ENCODE results near the gene LITAF.

LITAF gene

DNA sequence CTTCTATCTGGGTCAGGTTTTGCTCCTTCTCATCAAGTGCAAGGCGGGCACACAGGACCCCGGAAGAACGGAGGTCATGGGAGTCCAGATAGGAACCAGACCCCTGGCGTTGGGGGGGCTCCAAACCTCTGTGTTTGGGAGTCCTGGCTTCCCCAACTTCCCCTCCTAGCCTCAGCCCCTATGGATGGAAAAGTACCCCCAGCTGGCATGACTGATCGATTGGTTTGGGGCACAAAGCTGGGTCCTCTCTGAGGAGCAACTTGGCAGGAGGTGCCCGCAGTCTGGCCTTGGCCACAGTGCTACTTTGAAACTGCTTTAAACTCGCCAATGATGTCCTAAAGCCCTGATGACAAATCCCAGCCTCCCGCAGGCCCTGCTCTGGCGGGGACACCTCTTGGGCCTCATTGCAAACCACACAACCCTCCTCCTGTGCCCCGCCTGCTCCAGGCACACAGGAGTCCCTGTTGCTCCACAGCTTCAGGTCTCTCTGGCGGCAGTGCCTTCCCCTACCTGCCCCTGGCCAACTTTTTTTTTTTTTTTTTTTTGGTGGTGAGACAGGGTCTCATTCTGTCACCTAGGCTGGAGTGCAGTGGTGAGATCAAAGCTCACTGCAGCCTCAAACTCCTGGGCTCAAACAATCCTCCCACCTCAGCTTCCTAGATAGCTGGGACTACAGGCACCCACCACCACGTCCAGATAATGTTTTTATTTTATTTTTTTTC is 43.5 kb upstream of the LITAF start:
- Histone ChIP-seq H3K9me2 (replicated peaks; ENCODE audit: low read depth, low read length) (no peaks in the 10 kb centered on the region), H3K4me2 (ENCODE audit: low read depth, low read length, poor library complexity, severe bottlenecking) (no peak overlapping the region), H3K4me3 (ENCODE audit: low read length, poor library complexity, severe bottlenecking) (no peak overlapping the region), H3K9ac (ENCODE audit: low read depth, low read length, poor library complexity, severe bottlenecking) (no peak overlapping the region), H3K27me3 (ENCODE audit: insufficient read depth, low read length, poor library complexity, severe bottlenecking) (no peaks in the 10 kb centered on the region), H4K20me1 (ENCODE audit: insufficient read depth, low read length, poor library complexity, severe bottlenecking) (no peaks in the 10 kb centered on the region), H3K9me3 (ENCODE audit: insufficient read depth, low read depth, low read length) (no peaks in the 10 kb centered on the region), H3K4me1 (ENCODE audit: insufficient read depth, low read length, poor library complexity, severe bottlenecking) (no peaks in the 10 kb centered on the region), H3F3A (ENCODE audit: low read depth) (no peaks in the 10 kb centered on the region), H3K79me2 (ENCODE audit: insufficient read depth, low read length) (no peaks in the 10 kb centered on the region), H2AFZ (ENCODE audit: low read length) (no peak overlapping the region), H3K36me3 (ENCODE audit: insufficient read depth, low read length) (no peaks in the 10 kb centered on the region)
- TF ChIP-seq, protein P1, sequence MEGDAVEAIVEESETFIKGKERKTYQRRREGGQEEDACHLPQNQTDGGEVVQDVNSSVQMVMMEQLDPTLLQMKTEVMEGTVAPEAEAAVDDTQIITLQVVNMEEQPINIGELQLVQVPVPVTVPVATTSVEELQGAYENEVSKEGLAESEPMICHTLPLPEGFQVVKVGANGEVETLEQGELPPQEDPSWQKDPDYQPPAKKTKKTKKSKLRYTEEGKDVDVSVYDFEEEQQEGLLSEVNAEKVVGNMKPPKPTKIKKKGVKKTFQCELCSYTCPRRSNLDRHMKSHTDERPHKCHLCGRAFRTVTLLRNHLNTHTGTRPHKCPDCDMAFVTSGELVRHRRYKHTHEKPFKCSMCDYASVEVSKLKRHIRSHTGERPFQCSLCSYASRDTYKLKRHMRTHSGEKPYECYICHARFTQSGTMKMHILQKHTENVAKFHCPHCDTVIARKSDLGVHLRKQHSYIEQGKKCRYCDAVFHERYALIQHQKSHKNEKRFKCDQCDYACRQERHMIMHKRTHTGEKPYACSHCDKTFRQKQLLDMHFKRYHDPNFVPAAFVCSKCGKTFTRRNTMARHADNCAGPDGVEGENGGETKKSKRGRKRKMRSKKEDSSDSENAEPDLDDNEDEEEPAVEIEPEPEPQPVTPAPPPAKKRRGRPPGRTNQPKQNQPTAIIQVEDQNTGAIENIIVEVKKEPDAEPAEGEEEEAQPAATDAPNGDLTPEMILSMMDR (conservative IDR thresholded peaks at IDR 0.05; ENCODE audit: low read length) = no peak
- no peak for TF ChIP-seq EZH2phosphoT487 (IDR thresholded peaks at IDR 0.05; ENCODE audit: borderline replicate concordance)

DNA sequence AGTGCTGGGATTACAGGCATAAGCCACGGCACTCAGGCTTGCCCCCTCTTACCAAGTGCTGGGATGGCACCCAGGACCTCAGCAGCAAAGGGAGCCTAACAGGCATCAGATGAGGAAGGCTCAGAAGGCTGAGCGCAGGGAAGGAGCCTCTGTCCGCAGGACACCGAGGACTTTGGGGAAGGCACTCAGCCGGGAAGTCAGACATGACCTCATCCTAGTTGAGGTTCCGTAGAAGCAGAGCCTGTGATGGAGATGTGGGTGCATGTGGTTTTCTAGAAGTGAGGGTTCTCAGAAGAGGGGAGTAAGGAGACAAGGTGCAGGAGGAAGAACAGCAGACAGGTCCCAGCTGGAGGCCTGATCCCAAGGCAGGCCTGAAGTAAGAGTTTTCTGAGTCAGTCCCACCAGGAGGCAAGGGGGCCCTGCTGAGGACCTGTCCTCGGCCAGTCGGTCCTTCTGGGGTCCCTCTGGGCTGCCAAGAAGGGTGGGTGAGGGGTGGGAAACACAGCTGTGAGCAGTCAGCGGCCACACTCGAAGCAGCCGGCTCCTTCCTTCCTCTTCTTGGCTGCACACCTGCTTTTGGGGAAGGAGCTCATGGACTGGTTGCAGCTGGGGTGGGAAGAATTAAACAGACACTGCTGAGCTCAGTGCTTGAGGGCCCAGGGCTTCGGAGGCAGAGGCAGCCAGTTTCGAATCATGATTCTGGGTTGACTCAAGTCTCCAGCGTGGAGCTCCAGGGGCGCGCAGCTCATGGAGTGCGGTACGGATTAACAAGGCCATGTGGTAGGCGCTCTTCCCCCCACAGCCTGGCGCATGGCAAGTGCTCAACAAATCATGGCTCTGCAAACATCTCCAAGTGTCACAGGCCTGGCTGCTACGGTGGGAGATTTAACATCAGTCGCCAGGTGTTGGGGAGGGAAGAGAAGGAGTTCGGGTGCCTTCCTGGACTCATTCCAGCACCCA is 42.6 kb upstream of the LITAF start:
- no peaks in the 10 kb centered on the region for H3K4me1 ChIP-seq (ENCODE audit: insufficient read depth, low read length, poor library complexity, severe bottlenecking)
- no peaks in the 10 kb centered on the region for H3K9me2 ChIP-seq (replicated peaks; ENCODE audit: low read depth, low read length)
- H3F3A ChIP-seq (ENCODE audit: low read depth) = no peaks in the 10 kb centered on the region
- H3K4me2 ChIP-seq (ENCODE audit: low read depth, low read length, poor library complexity, severe bottlenecking) = no peak overlapping the region
- no peak overlapping the region for H3K9ac ChIP-seq (ENCODE audit: low read depth, low read length, poor library complexity, severe bottlenecking)
- no peaks in the 10 kb centered on the region for H3K9me3 ChIP-seq (ENCODE audit: insufficient read depth, low read depth, low read length)
- no peak overlapping the region for H3K4me3 ChIP-seq (ENCODE audit: low read length, poor library complexity, severe bottlenecking)
- TF ChIP-seq, protein P1 (conservative IDR thresholded peaks at IDR 0.05; ENCODE audit: low read length) = no peak
- TF ChIP-seq EZH2phosphoT487 (IDR thresholded peaks at IDR 0.05; ENCODE audit: borderline replicate concordance) = no peak
- no peaks in the 10 kb centered on the region for H3K36me3 ChIP-seq (ENCODE audit: insufficient read depth, low read length)
- no peak overlapping the region for H2AFZ ChIP-seq (ENCODE audit: low read length)
- H3K79me2 ChIP-seq (ENCODE audit: insufficient read depth, low read length) = no peaks in the 10 kb centered on the region
- no peaks in the 10 kb centered on the region for H3K27me3 ChIP-seq (ENCODE audit: insufficient read depth, low read length, poor library complexity, severe bottlenecking)
- H4K20me1 ChIP-seq (ENCODE audit: insufficient read depth, low read length, poor library complexity, severe bottlenecking) = no peaks in the 10 kb centered on the region

DNA sequence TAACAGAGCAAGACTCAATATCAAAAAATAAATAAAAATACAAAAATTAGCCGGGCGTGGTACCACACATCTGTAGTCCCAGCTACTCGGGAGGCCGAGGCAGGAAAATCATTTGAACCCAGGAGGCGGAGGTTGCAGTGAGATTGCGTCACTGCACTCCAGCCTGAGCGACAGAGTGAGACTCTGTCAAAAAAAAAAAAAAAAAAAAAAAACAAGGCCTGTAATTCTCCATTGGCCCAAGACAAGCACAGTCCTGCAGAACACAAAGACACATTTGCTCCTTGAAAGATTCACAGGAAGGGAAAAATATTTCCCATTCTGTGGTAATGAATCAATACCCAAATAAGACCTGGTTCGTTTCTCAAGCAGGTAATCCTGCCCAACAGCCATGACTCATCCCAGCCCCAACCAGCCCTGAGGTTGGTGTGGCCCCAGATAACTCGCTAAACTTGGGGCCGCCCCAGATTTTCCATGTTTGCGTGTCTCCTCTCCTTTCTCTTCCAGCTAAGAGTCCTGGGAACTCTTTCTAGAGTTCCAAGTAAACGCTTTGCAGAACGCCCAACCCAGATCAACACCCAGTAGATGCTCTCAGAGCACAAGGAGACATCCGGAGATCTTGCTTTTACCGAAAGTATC is 41.2 kb upstream of the LITAF start:
- Histone ChIP-seq H2AFZ (ENCODE audit: low read length) (no peak overlapping the region), H3K79me2 (ENCODE audit: insufficient read depth, low read length) (no peaks in the 10 kb centered on the region), H3K9me2 (replicated peaks; ENCODE audit: low read depth, low read length) (no peaks in the 10 kb centered on the region), H3K9ac (ENCODE audit: low read depth, low read length, poor library complexity, severe bottlenecking) (no peak overlapping the region), H3K36me3 (ENCODE audit: insufficient read depth, low read length) (no peaks in the 10 kb centered on the region), H3K4me1 (ENCODE audit: insufficient read depth, low read length, poor library complexity, severe bottlenecking) (no peaks in the 10 kb centered on the region), H3K9me3 (ENCODE audit: insufficient read depth, low read depth, low read length) (no peaks in the 10 kb centered on the region), H3K27me3 (ENCODE audit: insufficient read depth, low read length, poor library complexity, severe bottlenecking) (no peaks in the 10 kb centered on the region), H3K4me3 (ENCODE audit: low read length, poor library complexity, severe bottlenecking) (no peak overlapping the region), H3F3A (ENCODE audit: low read depth) (no peaks in the 10 kb centered on the region), H4K20me1 (ENCODE audit: insufficient read depth, low read length, poor library complexity, severe bottlenecking) (no peaks in the 10 kb centered on the region), H3K4me2 (ENCODE audit: low read depth, low read length, poor library complexity, severe bottlenecking) (no peak overlapping the region)
- TF ChIP-seq EZH2phosphoT487 (IDR thresholded peaks at IDR 0.05; ENCODE audit: borderline replicate concordance) = no peak
- TF ChIP-seq, protein P1 (conservative IDR thresholded peaks at IDR 0.05; ENCODE audit: low read length) = no peak

All from Loucy (cell line).